Subcutaneous abdominal adipose tissue (tissue), 5 donors: ENCODE data around the gene AGT.

Experiments used
- H3K27ac ChIP-seq: one replicate; pipeline ENCODE4 v1.7.0; 2013; ENCODE audit warnings: low read depth, mild to moderate bottlenecking, inconsistent platforms, low read length, moderate library complexity
- H3K27me3 ChIP-seq, 5 donors: one replicate each; pipeline ENCODE4 v1.7.0; 2013; ENCODE audit warnings: low read length in 5 of 5, inconsistent platforms in 1 of 5; ENCODE audit not compliant: control insufficient read depth in 5 of 5, insufficient read depth in 4 of 5
- H3K36me3 ChIP-seq, 5 donors: one replicate each; pipeline ENCODE4 v1.7.0; 2013; ENCODE audit warnings: low read length in 5 of 5; ENCODE audit not compliant: control insufficient read depth in 5 of 5, insufficient read depth in 5 of 5
- H3K4me1 ChIP-seq, 5 donors: one replicate each; pipeline ENCODE4 v1.7.0; 2013; ENCODE audit warnings: low read length in 5 of 5, mild to moderate bottlenecking in 3 of 5, moderate library complexity in 1 of 5; ENCODE audit not compliant: control insufficient read depth in 5 of 5, insufficient read depth in 5 of 5
- H3K4me3 ChIP-seq, 5 donors: one replicate each; pipeline ENCODE4 v1.7.0; 2013; ENCODE audit warnings: low read length in 5 of 5, low read depth in 1 of 5
- H3K9ac ChIP-seq, 5 donors: one replicate each; pipeline ENCODE4 v1.7.0; 2013; ENCODE audit warnings: low read length in 5 of 5, mild to moderate bottlenecking in 4 of 5, moderate library complexity in 3 of 5
- H3K9me3 ChIP-seq, 5 donors: one replicate each; pipeline ENCODE4 v1.7.0; 2013; ENCODE audit warnings: low read length in 5 of 5; ENCODE audit not compliant: control insufficient read depth in 5 of 5
- donor health status: healthy.
- donor health status: healthy.
- donor health status: healthy.
- donor health status: healthy.
- donor health status: healthy.

The AGT gene

DNA sequence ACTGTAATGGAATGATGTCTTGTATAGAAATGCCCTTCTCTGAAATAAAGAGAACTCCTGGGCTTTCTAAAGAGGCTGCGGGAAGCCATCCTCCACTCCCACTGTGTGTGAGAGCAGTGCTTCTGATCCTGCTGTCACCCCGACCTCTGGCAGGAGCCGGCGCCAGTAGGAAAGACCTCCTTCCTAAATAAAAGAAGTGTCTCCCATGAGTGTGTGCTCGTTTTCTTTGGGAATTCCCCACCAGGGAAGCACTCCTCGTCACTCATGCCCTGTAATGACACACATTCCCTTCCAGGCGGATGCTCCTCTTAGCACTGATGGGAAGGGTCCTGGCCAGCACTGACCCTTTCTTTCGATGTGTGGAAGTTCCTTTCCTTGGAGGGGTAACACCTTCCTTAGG, 20.1 kb downstream of the AGT start:
- Histone ChIP-seq H3K36me3 (peaks cover 20 to 52% (median 45%) of the 10 kb centered on the region in 5 donors), H3K27me3 (no peaks in the 10 kb centered on the region), H3K9me3 (no peaks in the 10 kb centered on the region), H3K4me3 (no peak overlapping the region), H3K27ac (no peak overlapping the region), H3K9ac (no peak overlapping the region), H3K4me1 (peaks cover 0 to 3% (median 0%) of the 10 kb centered on the region in 5 donors)

DNA sequence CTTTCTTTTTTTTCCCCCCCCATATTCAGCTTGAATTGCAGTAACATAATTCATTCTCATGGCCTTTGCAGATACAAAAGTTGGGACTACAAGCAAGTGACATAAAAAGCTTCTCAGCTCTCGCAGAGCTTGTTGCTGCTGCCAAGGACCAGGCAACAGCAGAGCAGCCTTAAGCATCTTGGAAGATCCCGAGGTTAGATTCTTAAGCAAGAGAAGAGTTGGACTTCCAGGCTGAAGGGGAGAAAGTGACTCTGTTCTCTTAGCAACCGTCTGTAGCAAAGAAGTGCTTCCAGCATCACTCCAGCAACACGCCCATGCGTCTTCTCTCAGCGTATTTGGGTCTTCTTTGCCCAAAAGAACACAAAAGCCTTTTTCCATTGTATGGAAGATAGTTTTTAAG, 20.7 kb downstream of the AGT start:
- Histone ChIP-seq H3K9ac (no peak overlapping the region), H3K4me1 (peaks cover 0 to 3% (median 0%) of the 10 kb centered on the region in 5 donors), H3K27ac (no peak overlapping the region), H3K36me3 (peaks cover 22 to 57% (median 49%) of the 10 kb centered on the region in 5 donors), H3K9me3 (no peaks in the 10 kb centered on the region), H3K4me3 (no peak overlapping the region), H3K27me3 (no peaks in the 10 kb centered on the region)

DNA sequence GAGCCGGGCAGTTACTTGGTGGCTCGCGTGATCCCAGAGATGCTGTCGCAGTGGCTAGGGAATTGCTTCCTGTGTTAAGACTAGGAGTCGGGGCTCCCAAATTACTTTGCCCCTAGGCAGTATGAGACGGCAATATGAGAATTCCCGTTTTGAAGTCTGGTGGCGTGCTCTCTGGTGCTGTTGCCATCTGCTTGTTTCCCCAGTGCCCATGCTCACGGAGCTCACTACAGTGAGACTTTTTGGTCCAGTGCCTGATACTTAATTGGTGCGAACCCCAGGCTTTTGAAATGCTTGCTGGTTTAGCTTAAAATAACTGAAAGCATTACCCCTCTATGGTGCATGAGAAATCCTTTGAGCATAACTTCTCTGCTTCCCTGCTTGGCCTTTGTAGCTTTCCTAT, 22.3 kb downstream of the AGT start:
- Histone ChIP-seq H3K9ac (no peak overlapping the region), H3K27ac (no peak overlapping the region), H3K36me3 (peaks cover 37 to 71% (median 60%) of the 10 kb centered on the region in 5 donors), H3K27me3 (no peaks in the 10 kb centered on the region), H3K9me3 (no peaks in the 10 kb centered on the region), H3K4me3 (no peak overlapping the region), H3K4me1 (no peaks in the 10 kb centered on the region)

DNA sequence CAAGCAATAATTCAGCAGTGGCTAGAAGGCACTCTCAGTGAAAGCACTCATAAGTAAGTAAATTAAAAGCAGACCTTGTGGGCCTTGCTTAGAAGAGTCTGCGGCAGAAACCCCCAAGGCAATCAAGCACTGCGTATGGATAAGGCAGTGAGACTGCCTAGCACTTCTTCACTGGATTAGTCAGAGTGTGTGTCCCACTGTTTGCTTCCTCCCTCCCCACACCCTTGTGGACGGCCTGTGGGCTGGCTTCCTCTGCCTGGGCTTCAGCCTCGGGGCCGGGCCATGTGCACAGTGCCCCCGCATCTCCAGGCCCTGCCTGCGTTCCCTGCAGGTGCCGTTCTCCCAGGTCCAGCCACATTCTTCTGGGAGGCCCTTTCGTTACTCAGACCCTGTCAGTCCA, 23.8 kb downstream of the AGT start:
- Histone ChIP-seq H3K27me3 (no peaks in the 10 kb centered on the region), H3K4me1 (no peaks in the 10 kb centered on the region), H3K9me3 (no peaks in the 10 kb centered on the region), H3K36me3 (peaks cover 48 to 84% (median 74%) of the 10 kb centered on the region in 5 donors), H3K9ac (no peak overlapping the region), H3K4me3 (no peak overlapping the region), H3K27ac (no peak overlapping the region)

DNA sequence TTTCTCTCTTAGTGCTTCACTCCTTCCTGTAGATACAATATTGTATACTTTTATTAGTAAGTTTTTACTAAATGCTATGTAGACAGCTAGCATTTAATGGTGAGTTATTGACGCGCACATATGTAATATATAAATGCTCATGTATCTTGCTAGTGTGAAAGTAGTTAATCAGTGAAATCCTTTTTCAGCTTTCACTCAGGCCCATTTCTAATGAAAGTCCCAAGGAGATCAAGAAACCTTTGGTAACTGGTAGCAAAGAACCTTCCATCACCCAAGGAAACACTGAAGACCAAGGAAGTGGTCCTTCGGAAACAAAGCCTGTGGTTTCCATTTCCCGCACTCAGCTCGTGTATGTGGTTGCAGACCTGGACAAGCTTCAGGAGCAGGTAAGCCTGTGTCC, 27.2 kb downstream of the AGT start:
- Histone ChIP-seq H3K27ac (no peak overlapping the region), H3K4me3 (no peak overlapping the region), H3K4me1 (peaks cover 0 to 2% (median 0%) of the 10 kb centered on the region in 5 donors), H3K36me3 (peaks cover 49 to 90% (median 76%) of the 10 kb centered on the region in 5 donors), H3K27me3 (no peaks in the 10 kb centered on the region), H3K9ac (no peak overlapping the region), H3K9me3 (no peaks in the 10 kb centered on the region)

DNA sequence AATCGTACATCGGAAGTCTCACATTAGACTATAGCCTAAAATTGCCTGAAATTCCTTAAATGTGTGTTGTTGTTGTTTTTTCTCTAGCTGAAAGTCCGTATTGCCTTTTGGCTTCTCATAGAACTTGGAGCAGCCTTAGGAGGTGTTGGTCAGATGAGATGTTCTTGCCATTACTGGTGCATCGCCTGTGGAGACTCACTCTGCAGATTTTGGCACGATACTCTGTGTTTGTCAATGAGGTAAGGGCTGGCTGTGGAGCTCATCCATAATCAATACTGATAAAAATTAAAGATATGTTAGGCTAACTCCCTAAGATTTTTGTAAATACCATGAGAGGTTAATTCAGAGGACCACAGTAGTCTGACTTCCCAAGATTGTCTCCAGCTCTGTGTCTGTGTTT, 28.9 kb downstream of the AGT start:
- H3K9ac ChIP-seq: no peak overlapping the region
- H3K27ac ChIP-seq: no peak overlapping the region
- H3K4me3 ChIP-seq: no peak overlapping the region
- peaks cover 41 to 80% (median 66%) of the 10 kb centered on the region in 5 donors for H3K36me3 ChIP-seq
- peaks cover 0 to 5% (median 0%) of the 10 kb centered on the region in 5 donors for H3K4me1 ChIP-seq
- H3K9me3 ChIP-seq: no peaks in the 10 kb centered on the region
- no peaks in the 10 kb centered on the region for H3K27me3 ChIP-seq

DNA sequence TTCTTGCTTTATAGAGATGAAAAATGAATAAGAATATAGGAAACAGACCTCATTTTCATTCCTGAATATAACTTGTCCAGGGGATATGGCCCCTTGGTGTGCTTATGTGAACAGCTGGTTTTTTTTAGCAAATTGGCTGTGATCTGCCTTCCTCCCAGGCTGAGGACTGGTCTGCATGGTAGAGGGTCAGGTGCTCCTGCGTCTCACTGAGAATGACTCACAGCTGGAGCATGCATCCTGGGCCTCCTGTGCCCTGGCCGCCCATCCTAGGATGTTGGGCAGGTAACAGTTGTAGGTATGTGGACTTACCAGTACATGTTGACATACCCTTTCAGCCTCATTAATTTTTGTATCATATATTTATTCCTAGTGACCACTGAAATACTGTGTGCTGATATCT, 29.8 kb downstream of the AGT start:
- Histone ChIP-seq H3K27ac (no peak overlapping the region), H3K36me3 (peaks cover 50 to 80% (median 66%) of the 10 kb centered on the region in 5 donors), H3K4me3 (no peak overlapping the region), H3K9me3 (no peaks in the 10 kb centered on the region), H3K9ac (no peak overlapping the region), H3K27me3 (no peaks in the 10 kb centered on the region), H3K4me1 (peaks cover 0 to 5% (median 0%) of the 10 kb centered on the region in 5 donors)

DNA sequence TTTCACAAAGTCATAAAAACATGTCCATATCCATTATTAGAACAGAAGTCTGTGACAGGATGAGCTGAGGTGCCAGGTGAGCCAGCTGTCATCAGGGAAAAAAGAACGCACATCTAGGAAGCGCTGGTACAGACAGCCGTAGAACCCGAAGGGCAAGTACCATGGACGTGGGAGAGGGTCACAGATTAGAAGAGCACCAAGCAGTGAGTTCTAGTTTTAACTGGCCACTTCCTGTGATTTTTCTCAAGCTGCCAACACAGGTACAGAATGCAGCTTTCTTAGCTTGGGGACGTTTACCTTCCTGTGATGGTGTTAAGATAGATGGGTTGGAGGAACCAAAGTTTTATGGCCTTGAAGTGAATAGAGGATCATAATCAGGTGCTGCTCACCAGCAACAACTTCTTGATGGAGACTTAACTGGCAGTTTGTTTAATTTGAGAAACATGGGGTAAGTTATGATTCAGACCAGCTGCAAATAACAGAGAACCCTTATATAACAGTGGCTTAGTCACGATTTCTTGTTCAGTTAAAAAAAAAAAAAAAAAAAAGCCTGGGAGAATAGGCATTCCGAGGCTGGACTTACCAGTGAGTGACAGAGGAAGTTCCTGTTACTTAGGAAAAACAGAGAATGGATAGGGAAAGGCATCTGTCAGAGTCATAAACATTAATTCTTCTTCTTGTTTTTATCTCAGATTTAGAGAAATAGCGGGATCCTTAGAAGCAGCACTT, 30.9 kb downstream of the AGT start:
- no peak overlapping the region for H3K27ac ChIP-seq
- no peaks in the 10 kb centered on the region for H3K9me3 ChIP-seq
- peaks cover 0 to 5% (median 0%) of the 10 kb centered on the region in 5 donors for H3K4me1 ChIP-seq
- no peak overlapping the region for H3K9ac ChIP-seq
- no peak overlapping the region for H3K4me3 ChIP-seq
- H3K27me3 ChIP-seq: no peaks in the 10 kb centered on the region
- H3K36me3 ChIP-seq: peaks cover 51 to 83% (median 72%) of the 10 kb centered on the region in 5 donors

DNA sequence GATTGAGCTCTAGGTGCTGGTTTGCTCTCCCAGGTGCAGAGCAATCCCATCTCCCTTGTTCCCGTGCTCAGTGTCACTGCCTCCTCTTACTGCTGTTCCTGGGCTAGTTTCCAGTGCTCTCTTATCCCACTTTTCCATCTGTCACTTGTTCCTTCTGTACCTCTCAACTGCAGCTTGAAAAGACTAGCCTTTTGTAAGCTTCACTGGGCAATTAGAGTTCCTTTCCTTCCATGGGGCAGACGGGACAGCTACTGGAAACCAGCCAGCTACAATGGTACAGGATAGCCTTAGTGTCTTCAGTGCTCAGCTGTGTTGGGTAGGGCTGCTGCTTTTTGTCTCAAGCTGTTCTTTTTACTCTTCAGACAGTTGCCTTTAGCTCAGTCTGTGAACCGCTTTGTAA, 31.6 kb downstream of the AGT start:
- Histone ChIP-seq H3K36me3 (peaks cover 50 to 83% (median 69%) of the 10 kb centered on the region in 5 donors), H3K4me3 (no peak overlapping the region), H3K27ac (no peak overlapping the region), H3K9me3 (no peaks in the 10 kb centered on the region), H3K27me3 (no peaks in the 10 kb centered on the region), H3K9ac (no peak overlapping the region), H3K4me1 (peaks cover 0 to 5% (median 0%) of the 10 kb centered on the region in 5 donors)

DNA sequence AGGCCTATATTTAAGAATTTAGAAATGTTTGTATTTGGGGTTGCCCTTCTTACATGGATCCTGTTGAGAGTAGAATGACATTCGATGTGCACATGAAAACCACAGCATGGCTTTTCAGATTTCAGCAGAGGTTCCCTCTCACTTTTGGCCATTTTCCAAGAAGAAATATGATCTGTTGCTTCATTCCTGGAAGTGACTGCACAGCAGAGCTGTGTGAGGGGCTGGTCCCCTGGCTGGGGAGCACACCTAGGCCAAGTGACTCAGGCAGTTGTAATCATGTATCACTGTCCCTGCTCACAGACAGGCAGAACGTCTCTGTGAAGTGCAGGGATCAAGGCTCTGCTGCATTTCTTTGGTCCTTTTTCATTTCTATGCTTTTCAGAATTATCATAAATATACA, 32.3 kb downstream of the AGT start:
- H3K27ac ChIP-seq: no peak overlapping the region
- peaks cover 44 to 81% (median 64%) of the 10 kb centered on the region in 5 donors for H3K36me3 ChIP-seq
- H3K4me1 ChIP-seq: peaks cover 0 to 5% (median 0%) of the 10 kb centered on the region in 5 donors
- H3K4me3 ChIP-seq: no peak overlapping the region
- no peaks in the 10 kb centered on the region for H3K9me3 ChIP-seq
- H3K9ac ChIP-seq: no peak overlapping the region
- H3K27me3 ChIP-seq: no peaks in the 10 kb centered on the region
